Memory B cell (primary cell): ENCODE measurements around the gene ODAPH.
"Not testable (repeated sequence)": the region's sequence is repeated elsewhere in the genome, so short reads cannot be mapped to it uniquely, and the experiment has no call there.

Source experiments
- ATAC-seq: fragments of 150-1000 bp; cut with Tn5 transposase; 2 replicates; pipeline ENCODE4 v1.10.0; 2021; ENCODE audit warnings: low read depth, mild to moderate bottlenecking, moderate library complexity
- DNase-seq, 2 donors: peaks; one replicate each; pipeline ENCODE4 v3.0.0; 2022; ENCODE audit warnings: low spot score in 2 of 2
- H3K27ac Mint-ChIP-seq: one replicate; pipeline ENCODE4 v1.8.0; 2022; ENCODE audit warnings: mild to moderate bottlenecking, moderate library complexity, mixed read lengths
- H3K27me3 Mint-ChIP-seq: one replicate; pipeline ENCODE4 v1.8.0; 2022; ENCODE audit warnings: mixed read lengths
- H3K36me3 Mint-ChIP-seq: one replicate; pipeline ENCODE4 v1.8.0; 2022; ENCODE audit warnings: mild to moderate bottlenecking, mixed read lengths
- H3K4me1 Mint-ChIP-seq: one replicate; pipeline ENCODE4 v1.8.0; 2022; ENCODE audit warnings: mixed read lengths
- H3K4me3 Mint-ChIP-seq: one replicate; pipeline ENCODE4 v1.8.0; 2022; ENCODE audit warnings: mild to moderate bottlenecking, moderate library complexity, mixed read lengths
- H3K9me3 Mint-ChIP-seq: one replicate; pipeline ENCODE4 v1.8.0; 2022; ENCODE audit warnings: mixed read lengths

Gene ODAPH

GRCh38 chr4:75530556-75531322 lies 25.1 kb upstream of the ODAPH start:
- no peaks in the 10 kb centered on the region for H3K27me3 Mint-ChIP-seq
- H3K4me3 Mint-ChIP-seq: no peak overlapping the region
- DNase-seq: no peak
- H3K4me1 Mint-ChIP-seq: peaks cover 3% of the 10 kb centered on the region
- H3K36me3 Mint-ChIP-seq: peaks cover 49% of the 10 kb centered on the region
- no peak for ATAC-seq
- H3K9me3 Mint-ChIP-seq: peaks cover 10% of the 10 kb centered on the region
- H3K27ac Mint-ChIP-seq: no peak overlapping the region

- DNase-seq, H3K27ac Mint-ChIP-seq, ATAC-seq, H3K9me3 Mint-ChIP-seq, H3K4me1 Mint-ChIP-seq, H3K27me3 Mint-ChIP-seq, H3K4me3 Mint-ChIP-seq: not testable (repeated sequence)
- peaks cover 45% of the 10 kb centered on the region for H3K36me3 Mint-ChIP-seq
Observed at GRCh38 chr4:75531536-75532143, 24.2 kb upstream of the ODAPH start.

- peaks cover 44% of the 10 kb centered on the region for H3K36me3 Mint-ChIP-seq
- not testable (repeated sequence) for H3K27ac Mint-ChIP-seq, ATAC-seq, H3K27me3 Mint-ChIP-seq, H3K4me3 Mint-ChIP-seq, DNase-seq, H3K4me1 Mint-ChIP-seq, H3K9me3 Mint-ChIP-seq
Observed at GRCh38 chr4:75533339-75533887, 22.5 kb upstream of the ODAPH start.

- ATAC-seq, H3K9me3 Mint-ChIP-seq, DNase-seq, H3K27ac Mint-ChIP-seq, H3K27me3 Mint-ChIP-seq, H3K4me3 Mint-ChIP-seq, H3K4me1 Mint-ChIP-seq: not testable (repeated sequence)
- H3K36me3 Mint-ChIP-seq: peaks cover 44% of the 10 kb centered on the region
Observed at GRCh38 chr4:75533926-75534325, 21.9 kb upstream of the ODAPH start.

GRCh38 chr4:75537308-75537707 lies 18.6 kb upstream of the ODAPH start:
- not testable (repeated sequence) for H3K27ac Mint-ChIP-seq, H3K4me3 Mint-ChIP-seq, ATAC-seq, DNase-seq, H3K4me1 Mint-ChIP-seq, H3K27me3 Mint-ChIP-seq, H3K9me3 Mint-ChIP-seq
- H3K36me3 Mint-ChIP-seq: peaks cover 31% of the 10 kb centered on the region

GRCh38 chr4:75542824-75543223 lies 13.0 kb upstream of the ODAPH start:
- Mint-ChIP-seq H3K9me3 (no peaks in the 10 kb centered on the region), H3K36me3 (peaks cover 24% of the 10 kb centered on the region), H3K4me3 (no peak overlapping the region), H3K27ac (no peak overlapping the region), H3K27me3 (no peaks in the 10 kb centered on the region), H3K4me1 (no peaks in the 10 kb centered on the region)
- DNase-seq (no peak), ATAC-seq (no peak)

GRCh38 chr4:75544220-75544619 lies 11.6 kb upstream of the ODAPH start:
- DNase-seq, ATAC-seq, H3K27ac Mint-ChIP-seq: not testable (repeated sequence)

GRCh38 chr4:75544870-75545269 lies 11.0 kb upstream of the ODAPH start:
- Mint-ChIP-seq H3K27me3 (no peaks in the 10 kb centered on the region), H3K27ac (no peak overlapping the region), H3K4me1 (no peaks in the 10 kb centered on the region), H3K9me3 (no peaks in the 10 kb centered on the region), H3K4me3 (no peak overlapping the region), H3K36me3 (peaks cover 14% of the 10 kb centered on the region)
- no peak for DNase-seq
- no peak for ATAC-seq

More at GRCh38 chr4:75544220-75544619, 11.6 kb upstream of the ODAPH start:
- H3K27me3 Mint-ChIP-seq, H3K4me1 Mint-ChIP-seq, H3K9me3 Mint-ChIP-seq, H3K4me3 Mint-ChIP-seq: not testable (repeated sequence)
- H3K36me3 Mint-ChIP-seq: peaks cover 21% of the 10 kb centered on the region

- Mint-ChIP-seq H3K27me3 (no peaks in the 10 kb centered on the region), H3K27ac (no peak overlapping the region), H3K4me3 (no peak overlapping the region), H3K9me3 (no peaks in the 10 kb centered on the region), H3K4me1 (no peaks in the 10 kb centered on the region), H3K36me3 (peaks cover 10% of the 10 kb centered on the region)
- ATAC-seq (no peak), DNase-seq (no peak)
Observed at GRCh38 chr4:75545526-75545925, 10.3 kb upstream of the ODAPH start.

- no peak overlapping the region for H3K27ac Mint-ChIP-seq
- no peak overlapping the region for H3K4me3 Mint-ChIP-seq
- DNase-seq: no peak
- peaks cover 6% of the 10 kb centered on the region for H3K36me3 Mint-ChIP-seq
- H3K4me1 Mint-ChIP-seq: no peaks in the 10 kb centered on the region
- H3K27me3 Mint-ChIP-seq: no peaks in the 10 kb centered on the region
- no peaks in the 10 kb centered on the region for H3K9me3 Mint-ChIP-seq
- no peak for ATAC-seq
Observed at GRCh38 chr4:75547647-75548387, 8.0 kb upstream of the ODAPH start.

- Mint-ChIP-seq H3K4me3 (no peak overlapping the region), H3K4me1 (no peaks in the 10 kb centered on the region), H3K36me3 (no peaks in the 10 kb centered on the region), H3K27me3 (no peaks in the 10 kb centered on the region), H3K27ac (no peak overlapping the region), H3K9me3 (no peaks in the 10 kb centered on the region)
- no peak for ATAC-seq
- DNase-seq: no peak
Observed at GRCh38 chr4:75549019-75549418, 6.8 kb upstream of the ODAPH start.

GRCh38 chr4:75552452-75552851 lies 3.4 kb upstream of the ODAPH start:
- H3K4me1 Mint-ChIP-seq: peaks cover 9% of the 10 kb centered on the region
- H3K27ac Mint-ChIP-seq: no peak overlapping the region
- no peaks in the 10 kb centered on the region for H3K27me3 Mint-ChIP-seq
- no peak for ATAC-seq
- no peak for DNase-seq
- no peak overlapping the region for H3K4me3 Mint-ChIP-seq
- H3K36me3 Mint-ChIP-seq: no peaks in the 10 kb centered on the region
- H3K9me3 Mint-ChIP-seq: no peaks in the 10 kb centered on the region

GRCh38 chr4:75557696-75558095 lies 1.8 kb downstream of the ODAPH start:
- peaks cover 3% of the 10 kb centered on the region for H3K36me3 Mint-ChIP-seq
- peak overlapping the region; percentile 59 for H3K4me3 Mint-ChIP-seq
- H3K27me3 Mint-ChIP-seq: peaks cover 8% of the 10 kb centered on the region
- H3K9me3 Mint-ChIP-seq: no peaks in the 10 kb centered on the region
- peaks cover 18% of the 10 kb centered on the region for H3K4me1 Mint-ChIP-seq
- ATAC-seq (peak; percentile 58), DNase-seq (no peak)
- H3K27ac Mint-ChIP-seq: no peak overlapping the region

GRCh38 chr4:75561789-75562188 lies 5.9 kb downstream of the ODAPH start:
- Mint-ChIP-seq H3K36me3 (peaks cover 3% of the 10 kb centered on the region), H3K27ac (no peak overlapping the region), H3K27me3 (peaks cover 8% of the 10 kb centered on the region), H3K4me1 (peaks cover 12% of the 10 kb centered on the region), H3K9me3 (no peaks in the 10 kb centered on the region), H3K4me3 (no peak overlapping the region)
- DNase-seq (no peak), ATAC-seq (no peak)
